Melanocyte of skin (primary cell): Measurements from ENCODE around the gene OR2A14. TPM values are rescaled to one million over a fixed set of nuclear protein-coding genes. Genes with fewer than 3 reads are reported as not detected.

Experiments
- small RNA-seq, 2 donors: library from RNA; depleted of rRNA; stranded (forward); fragments of <200 nt; gene quantifications; one replicate each; pipeline ENCODE3, GENCODE V24; 2012
- total RNA-seq, 2 donors: library from RNA; depleted of rRNA; stranded (reverse); fragments of >200 nt; gene quantifications; 2 replicates each; pipeline ENCODE4 v1.2.3, GENCODE V29; 2012

Gene OR2A14, protein sequence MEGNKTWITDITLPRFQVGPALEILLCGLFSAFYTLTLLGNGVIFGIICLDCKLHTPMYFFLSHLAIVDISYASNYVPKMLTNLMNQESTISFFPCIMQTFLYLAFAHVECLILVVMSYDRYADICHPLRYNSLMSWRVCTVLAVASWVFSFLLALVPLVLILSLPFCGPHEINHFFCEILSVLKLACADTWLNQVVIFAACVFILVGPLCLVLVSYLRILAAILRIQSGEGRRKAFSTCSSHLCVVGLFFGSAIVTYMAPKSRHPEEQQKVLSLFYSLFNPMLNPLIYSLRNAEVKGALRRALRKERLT
- not detected for total RNA-seq

GRCh38 chr7:144122876-144123275 lies at the start of gene OR2A14:
TSS of gene OR2A14 (plus strand) at chr7:144123176. CDS start at chr7:144129113, 5,937 bp downstream.

GRCh38 chr7:144085978-144086377 lies 37.0 kb upstream of the OR2A14 start, which contains the start of gene OR2A12:
TSS of gene OR2A12 (plus strand) at chr7:144086278. CDS start at chr7:144095108, 8,830 bp downstream.

DNA sequence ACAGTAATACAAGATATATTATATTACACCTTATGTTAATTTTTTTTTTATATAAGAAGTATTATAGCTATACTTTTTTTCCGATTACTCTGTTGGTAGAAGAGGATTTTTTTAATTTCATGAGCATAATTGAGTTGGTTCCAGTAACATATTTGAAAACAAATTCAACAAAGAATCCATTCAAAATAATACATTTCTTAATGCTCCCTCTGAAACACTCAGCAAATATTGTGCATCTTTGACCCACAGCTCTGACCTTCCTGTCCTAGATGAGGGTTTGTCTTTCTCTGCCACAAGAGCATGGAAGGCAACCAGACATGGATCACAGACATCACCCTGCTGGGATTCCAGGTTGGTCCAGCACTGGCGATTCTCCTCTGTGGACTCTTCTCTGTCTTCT lies 13.7 kb upstream of the OR2A14 start, which contains the start of gene OR2A2:
Gene OR2A2, plus strand, starts transcription at position 301 of the 400 bp plus-strand sequence. Its CDS starts 0 bp downstream, at position 301.

Small RNAs within 50 kb of the gene (small RNA-seq; reads per million reads assigned to genes)
- gene OR2A41P: 0 reads per million in 2 donors

Other genes with a start within 250 kb of the OR2A14 start
- 10 to 100 TPM; 28.0 to 31.3 TPM for gene TCAF1, start 221.0 kb upstream of the OR2A14 start, total RNA-seq
- not detected for gene OR2F2, start 187.9 kb upstream of the OR2A14 start, total RNA-seq
- not detected for gene OR2F1, start 168.3 kb upstream of the OR2A14 start, total RNA-seq
- gene OR6B1, start 122.9 kb upstream of the OR2A14 start, total RNA-seq: not detected
- not detected for gene OR2A5, start 74.2 kb upstream of the OR2A14 start, total RNA-seq
- gene OR2A25, start 53.4 kb upstream of the OR2A14 start, total RNA-seq: not detected
- gene OR2A12, start 36.9 kb upstream of the OR2A14 start, total RNA-seq: not detected
- gene OR2A2, start 13.6 kb upstream of the OR2A14 start, total RNA-seq: not detected
- under 1 TPM; under 0.01 to 0.69 TPM for gene CTAGE4, start 60.3 kb downstream of the OR2A14 start, total RNA-seq
- gene ARHGEF35, start 72.7 kb downstream of the OR2A14 start, total RNA-seq: 1 to 10 TPM in 1 of 2 donors, under 1 TPM in 1; 0.67 to 1.4 TPM
- not detected for gene OR2A42, start 116.4 kb downstream of the OR2A14 start, total RNA-seq
- gene OR2A7, start 141.6 kb downstream of the OR2A14 start, total RNA-seq: 1 to 10 TPM in 1 of 2 donors, under 1 TPM in 1; 0.33 to 1.4 TPM
- 1 to 10 TPM in 1 of 2 donors, under 1 TPM in 1; 0.33 to 1.4 TPM for gene CTAGE8, start 146.1 kb downstream of the OR2A14 start, total RNA-seq
- gene OR2A1, start 189.2 kb downstream of the OR2A14 start, total RNA-seq: under 1 TPM in 1 of 2 donors, not detected in 1; 0.34 TPM
- gene ARHGEF5, start 232.2 kb downstream of the OR2A14 start, total RNA-seq: 1 to 10 TPM; 1.7 to 3.8 TPM